Inflammatory macrophage treated with lipopolysaccharide for 1 hour (primary cell): ENCODE measurements around the gene LRRN4CL.

Experiments
- DNase-seq, 2 donors: peaks; one replicate each; pipeline ENCODE4 v3.0.0-alpha.2; 2020 to 2022

The LRRN4CL gene

GRCh38 chr11:62645946-62646824 lies 43.1 kb downstream of the LRRN4CL start, which contains the start of gene GANAB:
Gene GANAB, minus strand, starts transcription at chr11:62646613. Its CDS starts 14 bp downstream, at chr11:62646599.
- DNase-seq: peak; percentile 98 to 99

- DNase-seq: peak in 1 of 2 donors; percentile 19
These were observed 43.7 kb downstream of the LRRN4CL start for GRCh38 chr11:62645671-62645945.

- DNase-seq: no peak
These were observed 45.1 kb downstream of the LRRN4CL start for GRCh38 chr11:62644220-62644619.
